ENCODE data around the gene MT1HL1.
"Not testable (repeated sequence)": the region's sequence is repeated elsewhere in the genome, so short reads cannot be mapped to it uniquely, and the experiment has no call there.

MT1HL1 gene

GRCh38 chr1:237016626-237017025 lies 12.4 kb upstream of the MT1HL1 start:
- no peak for DNase-seq (ENCODE audit: low read depth in 2 of 2)

- DNase-seq (ENCODE audit: low read depth in 2 of 2): no peak
Observed at GRCh38 chr1:237013608-237014007, 9.4 kb upstream of the MT1HL1 start.

- DNase-seq (ENCODE audit: low read depth in 2 of 2): no peak
Observed at GRCh38 chr1:237012788-237013383, 8.6 kb upstream of the MT1HL1 start.

- DNase-seq (ENCODE audit: low read depth in 2 of 2): no peak
Observed at GRCh38 chr1:237012361-237012760, 8.1 kb upstream of the MT1HL1 start.

GRCh38 chr1:237011432-237011831 lies 7.2 kb upstream of the MT1HL1 start:
- no peak for DNase-seq (ENCODE audit: low read depth in 2 of 2)

GRCh38 chr1:237009611-237010010 lies 5.4 kb upstream of the MT1HL1 start:
- no peak for DNase-seq (ENCODE audit: low read depth in 2 of 2)

- DNase-seq (ENCODE audit: low read depth in 2 of 2): no peak
Observed at GRCh38 chr1:237007147-237007881, 3.1 kb upstream of the MT1HL1 start.

- DNase-seq (ENCODE audit: low read depth in 2 of 2): no peak
Observed at GRCh38 chr1:237005674-237006073, 1.4 kb upstream of the MT1HL1 start.

- DNase-seq (ENCODE audit: low read depth in 2 of 2): no peak
Observed at GRCh38 chr1:237003516-237003915, 725 bp downstream of the MT1HL1 start.

- DNase-seq (ENCODE audit: low read depth in 2 of 2): no peak
Observed at GRCh38 chr1:237000191-237000590, 4.0 kb downstream of the MT1HL1 start.

- DNase-seq (ENCODE audit: low read depth in 2 of 2): no peak
Observed at GRCh38 chr1:236998546-236998945, 5.7 kb downstream of the MT1HL1 start.

GRCh38 chr1:236997882-236998281 lies 6.4 kb downstream of the MT1HL1 start:
- no peak for DNase-seq (ENCODE audit: low read depth in 2 of 2)

- DNase-seq (ENCODE audit: low read depth in 2 of 2): no peak
Observed at GRCh38 chr1:236997361-236997760, 6.9 kb downstream of the MT1HL1 start.

GRCh38 chr1:236994450-236994849 lies 9.8 kb downstream of the MT1HL1 start:
- DNase-seq (ENCODE audit: low read depth in 2 of 2): no peak

- DNase-seq (ENCODE audit: low read depth in 2 of 2): no peak
Observed at GRCh38 chr1:236992449-236992848, 11.8 kb downstream of the MT1HL1 start.

GRCh38 chr1:236990052-236990445 lies 14.2 kb downstream of the MT1HL1 start:
- no peak for DNase-seq (ENCODE audit: low read depth in 2 of 2)

- no peak for DNase-seq (ENCODE audit: low read depth in 2 of 2)
Observed at GRCh38 chr1:236989290-236990051, 14.8 kb downstream of the MT1HL1 start.

- no peak for DNase-seq (ENCODE audit: low read depth in 2 of 2)
Observed at GRCh38 chr1:236983818-236984217, 20.4 kb downstream of the MT1HL1 start.

GRCh38 chr1:236982380-236982779 lies 21.9 kb downstream of the MT1HL1 start:
- no peak for DNase-seq (ENCODE audit: low read depth in 2 of 2)

GRCh38 chr1:236981431-236981830 lies 22.8 kb downstream of the MT1HL1 start:
- DNase-seq (ENCODE audit: low read depth in 2 of 2): not testable (repeated sequence)

- DNase-seq (ENCODE audit: low read depth in 2 of 2): no peak
Observed at GRCh38 chr1:236980673-236981072, 23.6 kb downstream of the MT1HL1 start.

GRCh38 chr1:236979149-236979900 lies 24.9 kb downstream of the MT1HL1 start:
- DNase-seq (ENCODE audit: low read depth in 2 of 2): no peak
